Activated CD4-positive, CD25-positive, alpha-beta regulatory T cell treated with anti-CD3 and anti-CD28 coated beads, Interleukin-2, amount 50 U/mL, for 16 hours (primary cell): ENCODE data around the gene ID2.
"Not testable (repeated sequence)": the region's sequence is repeated elsewhere in the genome, so short reads cannot be mapped to it uniquely, and the experiment has no call there.

Source experiments
- DNase-seq: peaks from one replicate; pipeline ENCODE4 v3.0.0-alpha.2; 2020; ENCODE audit warnings: low read depth, low spot score

ID2 gene

GRCh38 chr2:8684878-8685696, 3.2 kb downstream of the ID2 start:
- no peak for DNase-seq

GRCh38 chr2:8685697-8686358, 4.0 kb downstream of the ID2 start:
- peak; percentile 59 for DNase-seq

GRCh38 chr2:8691859-8692437, 10.1 kb downstream of the ID2 start:
- DNase-seq = no peak

GRCh38 chr2:8692783-8693156, 10.9 kb downstream of the ID2 start:
- DNase-seq = no peak

GRCh38 chr2:8693157-8693821, 11.4 kb downstream of the ID2 start:
- DNase-seq = no peak

- no peak for DNase-seq
Observed at GRCh38 chr2:8694737-8695136, 12.9 kb downstream of the ID2 start.

- DNase-seq = no peak
Observed at GRCh38 chr2:8697190-8697589, 15.3 kb downstream of the ID2 start.

GRCh38 chr2:8699839-8700238, 18.0 kb downstream of the ID2 start:
- DNase-seq = no peak

GRCh38 chr2:8701681-8702379, 20.0 kb downstream of the ID2 start:
- no peak for DNase-seq

- DNase-seq = no peak
Observed at GRCh38 chr2:8704906-8705305, 23.1 kb downstream of the ID2 start.

GRCh38 chr2:8709611-8710010, 27.8 kb downstream of the ID2 start:
- no peak for DNase-seq

- DNase-seq = no peak
Observed at GRCh38 chr2:8710951-8711350, 29.1 kb downstream of the ID2 start.

- no peak for DNase-seq
Observed at GRCh38 chr2:8714283-8714682, 32.4 kb downstream of the ID2 start.

GRCh38 chr2:8714971-8715370, 33.1 kb downstream of the ID2 start:
- DNase-seq = no peak

- DNase-seq = no peak
Observed at GRCh38 chr2:8719528-8719927, 37.7 kb downstream of the ID2 start.

- DNase-seq = no peak
Observed at GRCh38 chr2:8720741-8721140, 38.9 kb downstream of the ID2 start.

- DNase-seq = no peak
Observed at GRCh38 chr2:8721410-8721809, 39.6 kb downstream of the ID2 start.

GRCh38 chr2:8722986-8723385, 41.1 kb downstream of the ID2 start:
- no peak for DNase-seq

- no peak for DNase-seq
Observed at GRCh38 chr2:8725838-8726237, 44.0 kb downstream of the ID2 start.

- DNase-seq = no peak
Observed at GRCh38 chr2:8728305-8729015, 46.6 kb downstream of the ID2 start.

GRCh38 chr2:8729101-8729500, 47.2 kb downstream of the ID2 start:
- not testable (repeated sequence) for DNase-seq
